Ammon's horn (tissue), 1 donor: ENCODE results near the gene OR51B5.
"Not testable (repeated sequence)": the region's sequence is repeated elsewhere in the genome, so short reads cannot be mapped to it uniquely, and the experiment has no call there.

Experiments used
- DNase-seq: peaks from one replicate; pipeline ENCODE4 v3.0.0-alpha.2; 2016; ENCODE audit warnings: low spot score

Gene OR51B5

GRCh38 chr11:5335170-5335569 lies 8.2 kb downstream of the OR51B5 start:
- DNase-seq: no peak

GRCh38 chr11:5324197-5324596 lies 19.1 kb downstream of the OR51B5 start, which contains the start of gene OR51B2:
TSS of gene OR51B2 (minus strand) at chr11:5324297. CDS start at chr11:5324297, 0 bp downstream.
- no peak for DNase-seq

- no peak for DNase-seq
Observed at GRCh38 chr11:5317292-5317691, 26.0 kb downstream of the OR51B5 start.

DNA sequence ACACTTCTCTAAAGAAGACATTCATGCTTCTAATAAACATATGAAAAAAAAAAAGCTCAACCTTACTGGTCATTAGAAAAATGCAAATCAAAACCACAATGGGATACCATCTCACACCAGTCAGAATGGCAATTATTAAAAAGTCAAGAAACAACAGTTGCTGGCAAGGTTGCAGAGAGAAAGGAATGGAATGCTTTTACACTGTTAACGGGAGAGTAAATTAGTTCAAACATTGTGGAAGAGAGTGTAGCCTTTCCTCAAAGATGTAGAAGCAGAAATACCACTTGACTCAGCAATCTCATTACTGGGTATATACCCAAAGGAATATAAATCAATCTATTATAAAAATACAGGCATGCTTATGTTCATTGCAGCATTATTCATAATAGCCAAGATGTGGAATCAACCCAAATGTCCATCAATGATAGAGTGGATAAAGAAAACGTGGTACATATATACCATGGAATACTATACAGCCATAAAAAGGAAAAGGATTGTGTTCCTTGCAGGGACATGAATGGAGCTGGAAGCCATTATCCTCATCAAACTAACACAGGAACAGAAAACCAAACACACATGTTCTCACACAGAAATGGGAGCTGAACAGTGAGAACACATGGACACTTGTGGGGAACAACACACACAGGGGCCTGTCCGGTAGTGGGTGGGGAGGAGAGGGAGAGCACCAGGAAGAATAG lies 29.8 kb downstream of the OR51B5 start:
- DNase-seq: not testable (repeated sequence)

- DNase-seq: no peak
Observed at GRCh38 chr11:5310423-5310822, 32.9 kb downstream of the OR51B5 start.

DNA sequence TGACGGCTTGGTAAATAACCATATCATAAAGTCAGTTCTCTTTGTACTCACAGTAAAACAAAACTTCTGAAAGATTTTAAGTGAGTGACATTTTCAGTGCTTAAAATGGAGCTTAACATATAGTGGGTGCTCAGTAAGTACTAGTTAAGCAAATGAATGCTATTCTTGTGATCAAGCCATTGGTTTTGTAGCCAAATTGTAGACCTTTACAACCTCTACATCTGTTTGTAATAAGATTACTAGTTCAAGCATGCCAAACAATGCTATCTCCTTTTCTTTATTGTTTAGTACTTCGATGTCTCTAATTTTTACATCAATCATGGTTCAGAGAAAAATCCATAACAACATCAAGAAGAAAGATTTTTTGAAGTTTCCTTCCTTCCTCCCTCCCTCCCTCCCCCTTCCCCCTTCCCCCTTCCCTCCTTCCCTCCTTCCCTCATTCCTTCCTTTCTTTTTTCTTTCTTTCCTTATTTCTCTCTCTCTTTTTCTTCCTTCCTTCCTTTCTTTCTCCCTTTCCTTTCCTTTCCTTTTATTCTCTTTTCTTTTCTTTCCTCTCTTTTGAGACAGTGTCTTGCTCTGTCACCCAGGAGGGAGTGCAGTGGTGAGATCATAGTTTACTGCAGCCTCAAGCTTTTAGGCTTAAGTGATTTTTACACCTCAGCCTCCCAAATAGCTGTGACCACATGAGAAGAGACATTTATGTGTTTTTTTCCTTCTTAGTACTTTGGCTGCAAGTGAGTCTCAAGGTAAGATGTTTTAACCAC lies 35.9 kb downstream of the OR51B5 start:
- DNase-seq: no peak

GRCh38 chr11:5304046-5304445 lies 39.3 kb downstream of the OR51B5 start:
- no peak for DNase-seq

DNA sequence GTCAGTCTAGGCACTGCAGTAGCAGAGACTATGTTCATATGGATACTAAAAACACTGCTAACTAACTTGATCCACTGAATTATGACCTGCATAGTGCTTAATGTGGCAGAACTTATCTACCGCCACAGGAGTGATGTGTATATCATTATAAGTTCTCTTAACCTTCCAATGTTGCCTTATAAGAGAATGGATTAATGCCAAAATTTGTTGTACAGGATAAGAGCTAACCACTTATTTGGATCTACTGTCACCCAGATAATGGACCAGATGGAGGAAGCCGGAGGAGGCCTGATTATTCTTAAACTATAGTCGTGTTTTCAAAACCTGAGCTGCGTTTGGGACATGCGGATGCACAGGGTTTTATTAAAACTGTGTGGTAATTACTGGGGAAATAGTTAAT lies 39.7 kb downstream of the OR51B5 start:
- no peak for DNase-seq

- DNase-seq: no peak
Observed at GRCh38 chr11:5301846-5302245, 41.5 kb downstream of the OR51B5 start, which contains the start of gene OR51B4. TSS of gene OR51B4 (minus strand) at chr11:5301946. CDS start at chr11:5301946, 0 bp downstream.

DNA sequence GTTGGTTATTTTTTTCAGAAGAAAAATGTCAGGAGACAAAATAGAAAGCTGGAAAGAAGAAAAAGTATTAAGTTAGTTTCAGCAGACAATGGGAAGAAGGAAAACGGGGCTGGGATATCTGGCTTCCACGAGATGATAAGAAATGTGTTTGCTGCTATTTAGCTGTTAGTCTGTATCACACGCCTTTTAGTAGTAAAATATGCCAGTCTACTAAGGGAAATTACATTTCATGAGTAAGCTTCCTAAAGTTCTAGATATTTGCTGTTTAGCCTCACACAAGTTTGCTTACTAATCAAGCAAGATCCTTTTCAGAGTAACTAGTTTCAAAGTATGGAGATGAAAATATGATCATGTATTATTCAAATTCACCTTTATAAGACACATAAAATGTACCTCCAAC lies 43.1 kb downstream of the OR51B5 start:
- DNase-seq: no peak

GRCh38 chr11:5298451-5298850 lies 44.9 kb downstream of the OR51B5 start:
- DNase-seq: no peak

DNA sequence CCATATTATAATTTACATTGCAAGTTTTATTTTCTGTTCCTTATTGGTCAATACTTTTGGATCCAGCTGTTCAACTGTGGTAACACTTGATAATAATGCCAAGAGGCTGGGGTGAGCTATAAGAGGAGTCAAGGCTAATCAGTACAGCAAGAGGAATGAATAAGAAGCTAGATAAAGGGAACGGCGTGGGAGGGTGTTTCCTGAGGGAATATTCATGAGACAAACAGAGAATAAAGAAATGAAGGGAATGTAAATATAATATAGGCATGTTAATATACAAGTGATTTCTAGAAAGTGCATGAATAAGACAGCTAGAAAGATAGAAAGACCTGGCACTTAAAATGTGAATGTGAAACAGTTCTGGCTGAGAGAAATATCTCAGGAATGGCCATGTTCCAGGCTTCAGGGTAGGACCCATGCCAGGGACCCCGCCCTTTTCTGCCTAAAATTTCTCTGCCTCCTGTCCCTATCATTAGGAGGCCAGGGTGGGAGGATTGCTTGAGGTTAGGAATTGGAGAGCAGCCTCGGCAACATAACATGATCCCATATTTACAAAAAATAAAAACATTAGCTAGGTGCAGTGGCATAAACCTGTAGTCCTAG lies 45.5 kb downstream of the OR51B5 start:
- DNase-seq: no peak

- not testable (repeated sequence) for DNase-seq
Observed at GRCh38 chr11:5294342-5294995, 48.9 kb downstream of the OR51B5 start.

- DNase-seq: no peak
Observed at GRCh38 chr11:5293028-5293427, 50.3 kb downstream of the OR51B5 start.
